ENCODE measurements around the gene SBDS.
A peak's percentile ranks its signal among the peaks of the same experiment; 100 is the strongest.
"Not testable (repeated sequence)": the region's sequence is repeated elsewhere in the genome, so short reads cannot be mapped to it uniquely, and the experiment has no call there.

Gene SBDS

DNA sequence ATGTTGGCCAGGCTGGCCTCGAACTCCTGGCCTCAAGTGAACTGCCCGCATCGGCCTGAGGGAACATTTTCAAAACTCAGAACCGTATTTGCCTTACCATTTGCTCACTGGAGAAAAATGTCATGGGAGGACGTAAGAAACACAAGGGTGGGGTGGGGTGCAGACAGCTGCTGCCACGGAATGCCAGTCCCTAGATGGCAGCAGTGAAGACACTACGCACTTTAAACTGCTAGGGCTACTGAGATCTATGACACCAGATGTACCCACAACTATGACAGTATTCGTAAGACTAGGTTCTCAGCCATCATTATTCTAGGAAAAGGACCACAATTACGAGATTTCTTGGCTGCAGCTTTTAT lies 716 bp downstream of the SBDS start:
- peak; percentile 83 for DNase-seq

GRCh38 chr7:66994051-66994450 lies 1.3 kb downstream of the SBDS start:
- DNase-seq = peak; percentile 9

DNA sequence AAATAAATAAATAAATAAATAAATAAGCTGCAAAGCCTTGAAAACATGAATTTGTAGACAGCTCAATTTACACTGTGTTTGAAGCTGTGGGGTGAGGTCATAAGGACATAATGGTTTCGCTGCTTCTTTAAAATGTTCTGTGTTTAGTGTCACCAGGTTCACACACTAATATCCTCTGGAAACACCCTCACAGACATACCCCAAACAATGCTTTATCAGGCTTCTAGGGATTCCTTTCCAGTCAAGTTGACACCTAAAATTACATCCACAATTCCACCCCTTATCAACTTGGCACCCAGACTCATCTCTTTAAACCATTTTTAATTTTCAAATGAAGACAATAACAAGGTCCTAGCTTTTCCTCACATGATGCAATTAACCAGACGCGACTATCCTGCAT lies 5.8 kb downstream of the SBDS start:
- not testable (repeated sequence) for DNase-seq

DNA sequence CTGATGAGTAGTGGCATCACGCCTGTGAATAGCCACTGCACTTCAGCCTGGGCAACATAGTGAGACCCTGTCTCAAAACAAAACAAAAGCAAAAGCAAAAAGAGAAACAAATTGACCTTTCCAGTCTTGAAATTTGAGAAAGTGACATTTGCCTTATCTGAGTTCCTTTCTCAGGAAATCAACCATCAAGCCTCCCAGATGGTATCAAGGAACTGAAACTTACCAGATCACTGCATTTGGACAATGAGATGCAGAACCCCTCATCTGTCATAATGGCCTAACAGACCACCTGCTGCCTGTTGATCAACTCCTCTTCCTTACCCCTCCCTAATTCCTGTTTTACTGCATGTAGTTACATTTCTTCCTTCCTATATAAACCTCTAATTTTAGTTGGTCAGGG lies 15.1 kb downstream of the SBDS start:
- DNase-seq = not testable (repeated sequence)

DNA sequence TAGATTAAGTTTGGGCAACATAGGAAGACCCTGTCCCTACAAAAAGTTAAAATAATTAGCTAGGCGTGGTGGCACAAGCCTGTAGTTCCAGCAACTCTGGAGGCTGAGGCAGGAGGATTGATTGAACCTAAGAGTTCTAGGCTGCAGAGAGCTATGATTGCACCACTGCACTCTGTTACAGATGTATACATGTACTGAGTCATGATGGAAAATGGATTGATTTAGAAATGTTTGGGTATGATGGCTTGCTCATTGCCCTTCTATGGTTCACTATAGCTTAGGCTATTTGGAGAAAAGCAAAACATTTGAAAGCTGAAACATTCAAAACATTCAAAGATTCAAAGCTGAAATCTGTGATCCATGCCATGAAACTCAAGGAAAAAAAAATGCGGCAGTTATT lies 16.4 kb downstream of the SBDS start:
- not testable (repeated sequence) for DNase-seq

- not testable (repeated sequence) for DNase-seq
Observed at GRCh38 chr7:66978312-66978711, 17.1 kb downstream of the SBDS start.

DNA sequence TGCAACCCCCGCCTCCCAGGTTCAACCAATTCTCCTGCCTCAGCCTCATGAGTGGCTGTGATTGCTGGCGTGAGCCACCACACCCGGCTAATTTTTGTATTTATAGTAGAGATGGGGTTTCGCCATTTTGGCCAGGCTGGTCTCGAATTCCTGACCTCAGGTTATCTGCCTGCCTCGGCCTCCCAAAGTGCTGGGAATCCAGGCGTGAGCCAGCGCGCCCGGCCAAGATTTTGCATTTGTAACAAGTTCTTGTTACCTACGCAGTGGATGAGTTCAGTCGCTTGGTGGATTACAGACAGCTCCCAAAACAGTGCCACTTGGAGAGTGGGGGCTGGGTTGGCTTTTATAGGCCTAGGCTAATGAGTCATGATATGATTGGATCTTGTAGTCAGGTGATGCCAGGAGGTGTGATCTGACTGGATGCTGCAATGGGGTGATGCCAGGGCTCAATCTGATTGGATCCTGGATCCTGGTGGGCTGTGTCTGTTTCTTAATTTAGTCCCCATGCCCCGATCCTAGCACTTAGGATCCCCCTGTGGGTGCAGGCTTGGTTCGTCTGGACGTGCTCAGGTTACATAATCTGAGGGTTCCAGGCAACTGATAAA lies 20.3 kb downstream of the SBDS start:
- peak; percentile 45 for DNase-seq

- DNase-seq = peak; percentile 22
Observed at GRCh38 chr7:66970310-66970709, 25.1 kb downstream of the SBDS start.

- DNase-seq = peak; percentile 30
Observed at GRCh38 chr7:66969001-66969400, 26.4 kb downstream of the SBDS start.

GRCh38 chr7:66967029-66967428 lies 28.4 kb downstream of the SBDS start:
- DNase-seq = no peak

DNA sequence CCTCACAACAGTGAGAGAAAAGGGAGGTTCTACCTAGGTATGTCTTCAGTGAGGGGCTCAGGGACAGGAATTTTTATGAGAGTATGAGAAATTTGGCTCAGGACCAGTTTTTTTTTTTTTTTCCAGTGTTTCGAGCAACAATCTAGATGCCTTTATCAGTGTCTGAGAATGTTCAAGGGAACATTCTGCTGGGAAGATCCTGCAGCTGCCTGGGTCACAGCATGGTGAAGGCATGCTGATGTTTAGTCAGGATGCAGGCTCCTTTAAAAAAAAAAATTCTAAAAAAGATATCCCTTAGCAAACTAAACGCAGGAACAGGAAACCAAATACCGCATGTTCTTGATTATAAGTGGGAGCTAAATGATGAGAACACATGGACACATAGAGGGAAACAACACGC lies 31.0 kb downstream of the SBDS start:
- DNase-seq = no peak

- DNase-seq = no peak
Observed at GRCh38 chr7:66961096-66961495, 34.3 kb downstream of the SBDS start.

GRCh38 chr7:66960192-66960591 lies 35.2 kb downstream of the SBDS start:
- DNase-seq = no peak

DNA sequence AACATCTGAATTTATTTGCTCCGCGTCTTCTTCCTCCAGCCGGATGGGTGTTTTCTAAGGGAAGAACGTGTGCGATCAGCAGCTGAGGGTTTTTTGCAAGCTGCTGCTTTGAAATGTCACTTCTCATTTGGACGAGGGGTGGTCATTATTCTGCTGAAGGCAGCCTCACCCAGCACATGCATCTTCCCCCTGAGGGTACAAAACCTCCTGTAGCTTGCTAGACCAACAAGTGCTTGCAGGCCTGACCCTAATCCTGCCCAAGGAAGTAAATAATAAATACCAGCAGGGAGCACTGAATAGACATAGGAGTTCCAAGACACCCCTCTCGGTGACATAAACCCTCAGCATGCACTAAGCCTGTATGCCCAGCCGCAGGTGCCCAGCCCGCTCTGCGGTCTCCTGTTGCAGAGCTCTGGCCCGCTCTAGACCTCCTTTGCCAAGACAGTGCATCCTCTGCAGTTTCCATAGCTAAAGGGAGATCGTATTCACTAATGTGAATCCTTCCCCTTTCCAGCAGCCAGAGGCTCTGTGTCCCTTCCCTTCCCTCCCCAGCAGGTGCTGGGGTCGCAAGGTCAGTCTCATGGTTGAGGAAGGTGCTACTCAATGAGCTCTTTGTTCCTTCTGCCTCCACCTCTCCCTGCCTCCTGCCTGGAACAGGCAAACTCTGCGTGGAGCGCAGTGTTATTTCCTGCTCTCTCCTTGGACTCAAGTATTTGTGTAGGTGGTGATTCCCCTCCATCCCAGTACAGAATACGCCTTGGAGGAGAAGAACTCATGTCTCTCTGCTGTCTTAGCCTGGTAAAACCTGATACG lies 36.6 kb downstream of the SBDS start:
- DNase-seq = no peak

DNA sequence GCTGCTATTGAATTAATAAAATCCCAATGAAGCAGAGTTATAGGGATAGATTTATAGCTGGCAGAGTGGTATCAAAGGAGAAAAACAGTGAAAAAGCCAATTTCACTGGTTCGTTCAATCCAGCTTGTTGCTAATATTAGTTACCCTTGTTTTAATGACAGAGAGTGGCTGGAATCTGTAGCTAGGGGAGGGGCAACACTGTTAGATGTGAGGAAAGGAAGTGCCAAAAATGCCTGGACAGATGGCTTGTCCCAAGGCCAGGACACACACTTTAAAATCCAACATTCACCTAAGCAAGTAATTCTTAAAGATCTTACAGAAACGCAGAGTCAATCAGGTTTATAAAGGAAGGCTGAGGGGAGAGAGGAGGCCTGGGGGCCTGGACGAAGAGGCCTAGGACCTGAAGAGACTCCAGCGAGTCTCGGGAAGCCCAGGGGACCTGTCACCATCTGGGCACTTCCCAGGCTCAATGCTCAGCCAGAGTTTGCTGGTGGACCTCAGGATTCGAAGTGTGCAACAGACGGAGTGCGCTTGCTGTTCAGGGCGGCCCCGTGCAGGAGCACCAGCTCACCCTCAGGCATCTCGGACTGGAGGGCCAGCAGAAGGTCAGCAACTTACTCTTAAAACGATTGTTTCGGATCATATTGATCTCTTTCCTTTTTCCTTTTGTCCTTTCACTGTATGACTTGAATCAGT lies 37.6 kb downstream of the SBDS start:
- peak; percentile 24 for DNase-seq

DNA sequence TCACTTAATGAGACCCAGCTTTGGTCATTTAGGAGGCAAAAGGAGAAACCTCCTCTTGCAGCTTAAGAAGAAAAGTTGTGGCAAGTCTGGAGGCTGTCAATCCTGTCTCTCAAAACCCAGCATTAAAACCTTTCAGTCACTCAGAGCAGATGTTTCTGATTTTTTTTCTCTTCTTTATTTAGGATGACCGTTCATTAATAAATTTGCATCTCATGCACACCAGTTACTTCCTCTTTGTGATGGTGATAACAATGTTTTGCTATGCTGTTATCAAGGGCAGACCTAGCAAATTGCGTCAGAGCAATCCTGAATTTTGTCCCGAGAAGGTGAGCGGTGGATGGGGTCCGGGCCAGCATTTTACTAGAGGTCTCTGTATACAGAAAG lies 42.4 kb downstream of the SBDS start:
- no peak for DNase-seq

DNA sequence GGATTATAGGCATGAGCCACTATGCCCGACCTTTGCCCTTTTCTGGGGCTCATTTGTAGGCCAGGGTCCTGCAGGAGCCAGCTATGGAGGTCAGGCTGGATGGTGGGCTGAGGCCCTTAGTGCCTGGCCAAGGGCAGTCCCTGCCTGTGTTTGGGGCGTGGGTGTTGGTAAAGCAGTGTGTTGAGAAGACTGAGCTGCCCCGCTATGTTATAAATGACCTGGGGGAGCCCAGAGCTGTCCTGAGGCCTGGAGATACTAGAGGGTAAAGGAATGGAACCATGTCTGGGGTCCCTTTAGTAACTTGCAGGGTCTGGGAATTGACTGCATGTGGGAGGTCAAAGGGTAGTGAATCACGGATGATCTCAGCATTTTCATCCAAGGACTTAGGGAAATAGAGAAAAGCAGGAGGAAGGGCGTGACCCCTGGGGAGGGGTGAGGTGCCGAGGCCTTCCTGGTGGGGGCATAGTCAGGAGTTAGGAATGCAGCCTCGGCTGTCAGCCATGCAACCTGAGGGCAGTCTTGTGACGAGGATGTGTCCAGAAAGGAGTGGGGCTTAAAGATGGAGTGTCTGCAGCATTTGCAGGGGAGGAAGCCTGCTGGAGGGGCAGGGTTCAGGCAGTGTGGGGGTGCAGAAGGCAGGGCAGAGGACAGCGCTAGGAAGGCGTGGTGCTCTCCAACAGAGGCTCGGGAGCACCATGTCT lies 42.9 kb downstream of the SBDS start:
- no peak for DNase-seq

DNA sequence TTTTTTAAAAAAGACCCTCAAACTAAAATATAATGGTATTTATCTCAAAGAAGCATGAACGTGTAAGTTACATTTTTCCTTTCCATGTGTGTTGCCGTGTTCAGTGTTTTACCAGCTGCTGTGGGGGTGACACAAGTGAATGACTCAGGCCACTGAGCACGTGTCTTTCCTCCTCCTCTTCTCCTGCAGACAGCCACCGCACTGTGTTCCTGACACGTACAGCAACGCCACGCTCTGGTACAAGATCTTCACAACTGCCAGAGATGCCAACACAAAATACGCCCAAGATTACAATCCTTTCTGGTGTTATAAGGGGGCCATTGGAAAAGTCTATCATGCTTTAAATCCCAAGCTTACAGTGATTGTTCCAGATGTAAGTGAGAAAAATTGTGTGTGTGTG lies 44.6 kb downstream of the SBDS start:
- DNase-seq = no peak

GRCh38 chr7:66950311-66950710 lies 45.1 kb downstream of the SBDS start:
- no peak for DNase-seq

GRCh38 chr7:66948480-66949109 lies 46.8 kb downstream of the SBDS start:
- DNase-seq = no peak

DNA sequence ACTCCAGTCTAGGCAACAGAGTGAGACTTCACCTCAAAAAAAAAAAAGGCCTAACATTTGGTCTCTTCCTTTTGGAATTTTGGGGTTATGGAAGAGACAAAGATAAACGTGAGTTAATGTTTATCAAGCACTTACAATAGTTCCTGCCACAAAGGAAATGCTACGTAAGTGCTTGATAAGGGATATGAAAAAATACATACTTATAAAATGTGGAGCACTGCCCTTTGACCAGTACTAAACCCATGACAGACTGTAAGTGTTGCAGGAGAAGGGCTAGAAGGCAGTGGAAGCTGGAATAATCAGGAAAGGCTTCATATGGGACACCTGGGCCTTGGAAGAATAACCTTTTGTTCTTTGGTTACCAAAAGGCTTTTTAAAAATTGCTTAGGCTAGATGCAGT lies 48.8 kb downstream of the SBDS start:
- DNase-seq = no peak

GRCh38 chr7:66939325-66939724 lies 56.1 kb downstream of the SBDS start:
- DNase-seq = peak; percentile 31

DNA sequence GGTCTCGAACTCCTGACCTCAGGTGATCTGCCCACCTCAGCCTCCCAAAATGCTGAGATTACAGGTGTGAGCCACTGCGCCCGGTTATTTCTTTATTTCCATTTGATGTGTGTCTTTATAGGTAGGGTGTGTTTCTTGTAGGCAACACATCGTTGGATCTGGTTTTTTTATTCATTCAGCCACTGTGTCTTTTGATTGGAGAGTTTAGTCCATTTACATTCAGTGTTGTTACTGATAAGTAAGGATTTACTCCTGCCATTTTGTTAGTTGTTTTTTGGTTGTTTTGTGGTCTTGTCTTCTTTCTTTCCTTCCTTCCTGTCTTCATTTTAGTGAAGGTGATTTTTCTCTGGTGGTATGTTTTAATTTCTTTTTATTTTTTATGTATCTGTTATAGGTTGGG lies 57.4 kb downstream of the SBDS start:
- DNase-seq = peak; percentile 17

Measured in activated effector memory CD4-positive, alpha-beta T cell treated with anti-CD3 and anti-CD28 coated beads, Interleukin-2, amount 50 U/mL, for 16 hours (primary cell).